Mucosa of descending colon (tissue), 3 donors: Measurements from ENCODE around the gene SULT1C4. TPM values are rescaled to one million over a fixed set of nuclear protein-coding genes. Genes with fewer than 3 reads are reported as not detected.

ENCODE experiments used
- ATAC-seq: fragments of 200-7000 bp; cut with Tn5 transposase; one replicate; pipeline ENCODE4 v1.9.1; 2020; ENCODE audit warnings: mild to moderate bottlenecking, moderate library complexity
- DNase-seq, 3 donors: peaks; one replicate each; pipeline ENCODE4 v3.0.0-alpha.2; 2020
- H3K36me3 ChIP-seq: fragments of 200-600 bp; one replicate; pipeline ENCODE4 v1.8.0; 2021; ENCODE audit warnings: low read depth, mild to moderate bottlenecking
- H3K4me1 ChIP-seq: fragments of 200-600 bp; one replicate; pipeline ENCODE4 v1.8.0; 2021; ENCODE audit warnings: low read depth, mild to moderate bottlenecking
- H3K4me3 ChIP-seq: fragments of 200-600 bp; one replicate; pipeline ENCODE4 v1.8.0; 2021; ENCODE audit warnings: mild to moderate bottlenecking
- H3K9me3 ChIP-seq: fragments of 200-600 bp; one replicate; pipeline ENCODE4 v1.8.0; 2021; ENCODE audit warnings: mild to moderate bottlenecking
- CTCF ChIP-seq: fragments of 200-600 bp; IDR thresholded peaks from one replicate; pipeline ENCODE4 v1.8.0; 2022; ENCODE audit warnings: antibody characterized with exemption, mild to moderate bottlenecking
- intact Hi-C, 2 donors: fragments of 100-400 bp; cut with DNase I in 1 of 2; cut with micrococcal nuclease in 1 of 2; formaldehyde crosslinking; loops; one replicate each; pipeline versions ENCODE4 v1.11.0 to v1.11.1; 2022; cut with DNase I, micrococcal nuclease
- total RNA-seq, 3 donors: library from RNA; stranded (reverse); fragmentation: NEBNext Ultra II Directional in 2 of 3; extraction: Animal tissue kit (Norgen Biotek cat#: 25700) in 2 of 3; gene quantifications; one replicate each; pipeline versions ENCODE4 v1.2.1 to v1.2.4, GENCODE V29; 2021 to 2023
- donor health status: DM: no; HTN: no; CAD: no; lungs with moderate emphysema.
- donor health status: DM: no; HTN: no; CAD: no.
- donor health status: DM: no; HTN: yes; CAD: no.

The SULT1C4 gene
- total RNA-seq, 3 donors from 2014 or later, result 0.43 to 4.1 (median 0.55) TPM

GRCh38 chr2:108347786-108348185, 30.0 kb upstream of the SULT1C4 start:
- intact Hi-C loops, result no loop called here
- Histone ChIP-seq H3K9me3 (no peaks in the 10 kb centered on the region), H3K4me1 (no peaks in the 10 kb centered on the region), H3K4me3 (no peak overlapping the region), H3K36me3 (no peaks in the 10 kb centered on the region)
- TF ChIP-seq CTCF, result no peak
- DNase-seq, result no peak
- ATAC-seq, result no peak

GRCh38 chr2:108348816-108349570, 28.8 kb upstream of the SULT1C4 start:
- no peaks in the 10 kb centered on the region for H3K36me3 ChIP-seq
- intact Hi-C loops, result no loop called here
- TF ChIP-seq CTCF, result no peak
- no peak for DNase-seq
- H3K4me1 ChIP-seq, result no peaks in the 10 kb centered on the region
- no peaks in the 10 kb centered on the region for H3K9me3 ChIP-seq
- ATAC-seq, result no peak
- no peak overlapping the region for H3K4me3 ChIP-seq

- Histone ChIP-seq H3K9me3 (no peaks in the 10 kb centered on the region), H3K4me1 (no peaks in the 10 kb centered on the region), H3K4me3 (no peak overlapping the region), H3K36me3 (no peaks in the 10 kb centered on the region)
- TF ChIP-seq CTCF, result no peak
- ATAC-seq (no peak), DNase-seq (no peak)
- intact Hi-C loops, result no loop called here
Observed at GRCh38 chr2:108349571-108349928, 28.2 kb upstream of the SULT1C4 start.

- ATAC-seq (no peak), DNase-seq (no peak)
- Histone ChIP-seq H3K36me3 (no peaks in the 10 kb centered on the region), H3K4me1 (no peaks in the 10 kb centered on the region), H3K9me3 (no peaks in the 10 kb centered on the region), H3K4me3 (no peak overlapping the region)
- no peak for TF ChIP-seq CTCF
- intact Hi-C loops, result loop anchor here (10.0 kb wide), 2 partner anchors 113 to 233 kb away; no protein-coding TSS in a partner anchor
Observed at GRCh38 chr2:108351889-108352288, 25.9 kb upstream of the SULT1C4 start.

- no peak for DNase-seq
- no peak overlapping the region for H3K4me3 ChIP-seq
- intact Hi-C loops, result loop anchor here (10.0 kb wide), 2 partner anchors 111 to 231 kb away; no protein-coding TSS in a partner anchor
- TF ChIP-seq CTCF, result no peak
- no peaks in the 10 kb centered on the region for H3K9me3 ChIP-seq
- ATAC-seq, result no peak
- no peaks in the 10 kb centered on the region for H3K4me1 ChIP-seq
- H3K36me3 ChIP-seq, result no peaks in the 10 kb centered on the region
Observed at GRCh38 chr2:108354136-108354535, 23.6 kb upstream of the SULT1C4 start.
